HPDE6-E6E7 (cell line): Measurements from ENCODE around the gene CLEC12A.
"Not testable (repeated sequence)": the region's sequence is repeated elsewhere in the genome, so short reads cannot be mapped to it uniquely, and the experiment has no call there.

Source experiments
- DNase-seq: peaks from one replicate; pipeline ENCODE4 v3.0.0; 2011; ENCODE audit warnings: missing footprints; ENCODE audit errors: extremely low spot score

CLEC12A gene

GRCh38 chr12:9969673-9970072, 1.5 kb upstream of the CLEC12A start:
- DNase-seq, result no peak

GRCh38 chr12:9973949-9974348, 2.7 kb downstream of the CLEC12A start:
- no peak for DNase-seq

GRCh38 chr12:9974731-9975130, 3.5 kb downstream of the CLEC12A start:
- not testable (repeated sequence) for DNase-seq

- no peak for DNase-seq
These were observed 4.4 kb downstream of the CLEC12A start for GRCh38 chr12:9975614-9976013.

- DNase-seq, result not testable (repeated sequence)
These were observed 5.4 kb downstream of the CLEC12A start for GRCh38 chr12:9976626-9977025.

- no peak for DNase-seq
These were observed 6.7 kb downstream of the CLEC12A start for GRCh38 chr12:9977916-9978315.

GRCh38 chr12:9980126-9980525, 8.9 kb downstream of the CLEC12A start:
- DNase-seq, result no peak

- DNase-seq, result no peak
These were observed 20.7 kb downstream of the CLEC12A start for GRCh38 chr12:9991876-9992275.

- DNase-seq, result no peak
These were observed 21.1 kb downstream of the CLEC12A start for GRCh38 chr12:9992296-9992695.

- DNase-seq, result no peak
These were observed 27.8 kb downstream of the CLEC12A start, which contains the start of gene CLEC1B for GRCh38 chr12:9999016-9999415. CLEC1B (minus strand) TSS chr12:9999121; CDS start chr12:9999100, 21 bp downstream.

GRCh38 chr12:10001171-10001776, 30.1 kb downstream of the CLEC12A start:
- no peak for DNase-seq

GRCh38 chr12:10012630-10013330, 41.6 kb downstream of the CLEC12A start:
- no peak for DNase-seq

GRCh38 chr12:10015450-10015849, 44.2 kb downstream of the CLEC12A start:
- DNase-seq, result no peak

GRCh38 chr12:10016881-10017280, 45.7 kb downstream of the CLEC12A start:
- DNase-seq, result no peak

- DNase-seq, result no peak
These were observed 47.2 kb downstream of the CLEC12A start for GRCh38 chr12:10018386-10018785.

- DNase-seq, result no peak
These were observed 50.1 kb downstream of the CLEC12A start for GRCh38 chr12:10021342-10021741.

- no peak for DNase-seq
These were observed 54.0 kb downstream of the CLEC12A start for GRCh38 chr12:10025236-10025635.

GRCh38 chr12:10026666-10027065, 55.5 kb downstream of the CLEC12A start:
- DNase-seq, result not testable (repeated sequence)

GRCh38 chr12:10027311-10027710, 56.1 kb downstream of the CLEC12A start:
- DNase-seq, result no peak

GRCh38 chr12:10027721-10028120, 56.5 kb downstream of the CLEC12A start:
- no peak for DNase-seq

GRCh38 chr12:10030446-10030845, 59.2 kb downstream of the CLEC12A start, which contains the start of gene CLEC9A:
CLEC9A (plus strand) TSS chr12:10030682; CDS start chr12:10052688, 22,006 bp downstream.
- no peak for DNase-seq

- DNase-seq, result no peak
These were observed 60.1 kb downstream of the CLEC12A start for GRCh38 chr12:10031321-10031720.

- no peak for DNase-seq
These were observed 60.6 kb downstream of the CLEC12A start for GRCh38 chr12:10031771-10032175.
